GM12878 (cell line): ENCODE results near the gene AHR. TPM values are rescaled to one million over a fixed set of nuclear protein-coding genes. Genes with fewer than 3 reads are reported as not detected.

Source experiments
- CBFB ChIP-seq: IDR thresholded peaks from 2 replicates; pipeline ENCODE4 v1.6.1; 2016; ENCODE audit warnings: antibody characterized with exemption, low read depth
- DPF2 ChIP-seq: fragments of 450-650 bp; IDR thresholded peaks from 2 replicates; pipeline ENCODE4 v1.6.1; 2017; ENCODE audit warnings: mild to moderate bottlenecking
- HDGF ChIP-seq: fragments of 450-650 bp; IDR thresholded peaks from 2 replicates; pipeline ENCODE4 v1.6.1; 2016; ENCODE audit warnings: antibody characterized with exemption
- MEF2B ChIP-seq: fragments of 450-650 bp; IDR thresholded peaks from 2 replicates; pipeline ENCODE4 v1.6.1; 2018; ENCODE audit warnings: mild to moderate bottlenecking, moderate library complexity; ENCODE audit not compliant: partially characterized antibody, poor library complexity, severe bottlenecking
- NBN ChIP-seq: fragments of 450-650 bp; IDR thresholded peaks from 2 replicates; pipeline ENCODE4 v1.6.1; 2016
- POU2F2 ChIP-seq: IDR thresholded peaks from 3 replicates; pipeline ENCODE4 v1.6.1; 2011; ENCODE audit warnings: low read depth, mild to moderate bottlenecking, low read length, borderline replicate concordance
- RELB ChIP-seq: fragments of 450-650 bp; IDR thresholded peaks from 2 replicates; pipeline ENCODE4 v1.6.1; 2017; ENCODE audit warnings: low read depth, mild to moderate bottlenecking, moderate library complexity
- STAT3 ChIP-seq: IDR thresholded peaks from 2 replicates; pipeline ENCODE4 v1.6.1; 2011; ENCODE audit warnings: low read depth, low read length, improper control_type of control experiment
- ZNF24 ChIP-seq: fragments of 450-650 bp; IDR thresholded peaks from 2 replicates; pipeline ENCODE4 v1.6.1; 2017; ENCODE audit warnings: antibody characterized with exemption, mild to moderate bottlenecking
- ZSCAN29 ChIP-seq: fragments of 450-650 bp; IDR thresholded peaks from 2 replicates; pipeline ENCODE4 v1.6.1; 2017; ENCODE audit warnings: mild to moderate bottlenecking, moderate library complexity
- polyA plus RNA-seq, 11 experiments: library from polyadenylated mRNA; depleted of rRNA in 4 of 11; unstranded in 6 of 11; stranded (reverse) in 5 of 11; fragments of >200 nt; fragmentation: Nextera tagmentation in 4 of 11; fragmentation: Illumina TruSeq in 1 of 11; extraction: Ambion mirVana in 4 of 11; extraction: Trizol in 1 of 11; gene quantifications; 1 replicate in 1 of 11; 2 replicates in 10 of 11; pipeline versions ENCODE4 v1.2.1 to v1.2.3, GENCODE V29; 2011 to 2016; ENCODE audit warnings: inconsistent platforms in 2 of 11, missing spikeins in 2 of 11, low read depth in 1 of 11
- total RNA-seq, 4 experiments: library from RNA; depleted of rRNA in 3 of 4; stranded (reverse); fragments of >200 nt in 3 of 4; fragmentation: Illumina TruSeq in 1 of 4; extraction: Trizol in 1 of 4; gene quantifications; 2 replicates each; pipeline versions ENCODE4 v1.2.1 to v1.2.3, GENCODE V29; 2013 to 2021
- TF ChIP-seq, protein P1 (sequence below): IDR thresholded peaks from 2 replicates; pipeline ENCODE4 v1.6.1; 2012; ENCODE audit warnings: improper control_type of control experiment, low read depth, low read length; ENCODE audit not compliant: insufficient replicate concordance

The AHR gene
- total and polyA plus RNA-seq, 10 of the 15 experiments (the other 5 are each of a cell fraction or from before 2014, with no cell fraction given), result 1.7 to 16.9 (median 4.5) TPM

- TF ChIP-seq, protein P1, sequence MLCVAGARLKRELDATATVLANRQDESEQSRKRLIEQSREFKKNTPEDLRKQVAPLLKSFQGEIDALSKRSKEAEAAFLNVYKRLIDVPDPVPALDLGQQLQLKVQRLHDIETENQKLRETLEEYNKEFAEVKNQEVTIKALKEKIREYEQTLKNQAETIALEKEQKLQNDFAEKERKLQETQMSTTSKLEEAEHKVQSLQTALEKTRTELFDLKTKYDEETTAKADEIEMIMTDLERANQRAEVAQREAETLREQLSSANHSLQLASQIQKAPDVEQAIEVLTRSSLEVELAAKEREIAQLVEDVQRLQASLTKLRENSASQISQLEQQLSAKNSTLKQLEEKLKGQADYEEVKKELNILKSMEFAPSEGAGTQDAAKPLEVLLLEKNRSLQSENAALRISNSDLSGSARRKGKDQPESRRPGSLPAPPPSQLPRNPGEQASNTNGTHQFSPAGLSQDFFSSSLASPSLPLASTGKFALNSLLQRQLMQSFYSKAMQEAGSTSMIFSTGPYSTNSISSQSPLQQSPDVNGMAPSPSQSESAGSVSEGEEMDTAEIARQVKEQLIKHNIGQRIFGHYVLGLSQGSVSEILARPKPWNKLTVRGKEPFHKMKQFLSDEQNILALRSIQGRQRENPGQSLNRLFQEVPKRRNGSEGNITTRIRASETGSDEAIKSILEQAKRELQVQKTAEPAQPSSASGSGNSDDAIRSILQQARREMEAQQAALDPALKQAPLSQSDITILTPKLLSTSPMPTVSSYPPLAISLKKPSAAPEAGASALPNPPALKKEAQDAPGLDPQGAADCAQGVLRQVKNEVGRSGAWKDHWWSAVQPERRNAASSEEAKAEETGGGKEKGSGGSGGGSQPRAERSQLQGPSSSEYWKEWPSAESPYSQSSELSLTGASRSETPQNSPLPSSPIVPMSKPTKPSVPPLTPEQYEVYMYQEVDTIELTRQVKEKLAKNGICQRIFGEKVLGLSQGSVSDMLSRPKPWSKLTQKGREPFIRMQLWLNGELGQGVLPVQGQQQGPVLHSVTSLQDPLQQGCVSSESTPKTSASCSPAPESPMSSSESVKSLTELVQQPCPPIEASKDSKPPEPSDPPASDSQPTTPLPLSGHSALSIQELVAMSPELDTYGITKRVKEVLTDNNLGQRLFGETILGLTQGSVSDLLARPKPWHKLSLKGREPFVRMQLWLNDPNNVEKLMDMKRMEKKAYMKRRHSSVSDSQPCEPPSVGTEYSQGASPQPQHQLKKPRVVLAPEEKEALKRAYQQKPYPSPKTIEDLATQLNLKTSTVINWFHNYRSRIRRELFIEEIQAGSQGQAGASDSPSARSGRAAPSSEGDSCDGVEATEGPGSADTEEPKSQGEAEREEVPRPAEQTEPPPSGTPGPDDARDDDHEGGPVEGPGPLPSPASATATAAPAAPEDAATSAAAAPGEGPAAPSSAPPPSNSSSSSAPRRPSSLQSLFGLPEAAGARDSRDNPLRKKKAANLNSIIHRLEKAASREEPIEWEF, result no peak
- TF ChIP-seq DPF2, result peak; percentile 89; the same call in 1 of the 2 replicates
- TF ChIP-seq ZSCAN29, result no peak
- TF ChIP-seq RELB, result peak; percentile 63; the same call in 1 of the 2 replicates
- TF ChIP-seq POU2F2, result no peak
- peak; percentile 67; the same call in 1 of the 2 replicates for TF ChIP-seq ZNF24
- TF ChIP-seq HDGF, result no peak
- TF ChIP-seq NBN, result peak; percentile 59; the same call in 1 of the 2 replicates
- TF ChIP-seq CBFB, result no peak
- TF ChIP-seq MEF2B, result peak; percentile 90
- TF ChIP-seq STAT3, result no peak
Measured at GRCh38 chr7:17374157-17374556, 75.7 kb downstream of the AHR start (continued).
